HG03432 (cell line): ENCODE data around the gene WRNIP1.
A peak's percentile ranks its signal among the peaks of the same experiment; 100 is the strongest.

ENCODE experiments used
- ATAC-seq: cut with Tn5 transposase; IDR thresholded peaks from one replicate; pipeline ENCODE4 v1.9.1; 2021; ENCODE audit warnings: mild to moderate bottlenecking, moderate library complexity; ENCODE audit not compliant: unreplicated experiment

WRNIP1 gene

GRCh38 chr6:2765166-2765895, at the start of gene WRNIP1:
Gene WRNIP1 (plus strand): TSS chr6:2765393. CDS start chr6:2765623, 230 bp downstream.
- ATAC-seq: peak; percentile 87

- no peak for ATAC-seq
Observed at GRCh38 chr6:2715737-2716136, 49.5 kb upstream of the WRNIP1 start.

GRCh38 chr6:2716936-2717700, 48.1 kb upstream of the WRNIP1 start:
- ATAC-seq: no peak

GRCh38 chr6:2718334-2719092, 46.7 kb upstream of the WRNIP1 start:
- no peak for ATAC-seq

GRCh38 chr6:2719093-2719455, 46.1 kb upstream of the WRNIP1 start:
- no peak for ATAC-seq

GRCh38 chr6:2721219-2721618, 44.0 kb upstream of the WRNIP1 start:
- ATAC-seq: no peak

GRCh38 chr6:2725364-2725988, 39.7 kb upstream of the WRNIP1 start:
- ATAC-seq: no peak

- peak; percentile 66 for ATAC-seq
Observed at GRCh38 chr6:2725999-2726567, 39.1 kb upstream of the WRNIP1 start.

- no peak for ATAC-seq
Observed at GRCh38 chr6:2729921-2730320, 35.3 kb upstream of the WRNIP1 start.

GRCh38 chr6:2730353-2731107, 34.7 kb upstream of the WRNIP1 start:
- ATAC-seq: no peak

GRCh38 chr6:2731281-2731909, 33.8 kb upstream of the WRNIP1 start:
- no peak for ATAC-seq

- no peak for ATAC-seq
Observed at GRCh38 chr6:2732503-2733089, 32.6 kb upstream of the WRNIP1 start.

GRCh38 chr6:2733324-2733723, 31.9 kb upstream of the WRNIP1 start:
- peak; percentile 91 for ATAC-seq

- ATAC-seq: no peak
Observed at GRCh38 chr6:2733736-2734480, 31.3 kb upstream of the WRNIP1 start.

- ATAC-seq: no peak
Observed at GRCh38 chr6:2734488-2735166, 30.6 kb upstream of the WRNIP1 start.

- no peak for ATAC-seq
Observed at GRCh38 chr6:2737885-2738284, 27.3 kb upstream of the WRNIP1 start.

GRCh38 chr6:2738373-2738979, 26.7 kb upstream of the WRNIP1 start:
- ATAC-seq: no peak

GRCh38 chr6:2739335-2739734, 25.9 kb upstream of the WRNIP1 start:
- ATAC-seq: no peak
